Activated T-helper 17 cell treated with anti-CD3 and anti-CD28 coated beads, Interleukin-2, amount 50 U/mL, for 72 hours (primary cell): ENCODE data around the gene INF2. TPM values are rescaled to one million over a fixed set of nuclear protein-coding genes. Genes with fewer than 3 reads are reported as not detected.
"Not testable (repeated sequence)": the region's sequence is repeated elsewhere in the genome, so short reads cannot be mapped to it uniquely, and the experiment has no call there.

Source experiments
- ATAC-seq: fragments of 150-1000 bp; cut with Tn5 transposase; replicated peaks from 2 replicates; pipeline ENCODE4 v1.10.0; 2021; ENCODE audit warnings: mild to moderate bottlenecking, moderate library complexity
- H3K27ac Mint-ChIP-seq: one replicate; pipeline ENCODE4 v1.8.0; 2022; ENCODE audit warnings: mixed read lengths
- H3K27me3 Mint-ChIP-seq: one replicate; pipeline ENCODE4 v1.8.0; 2022; ENCODE audit warnings: mixed read lengths
- H3K36me3 Mint-ChIP-seq: one replicate; pipeline ENCODE4 v1.8.0; 2022; ENCODE audit warnings: low read depth, mild to moderate bottlenecking, mixed read lengths
- H3K4me1 Mint-ChIP-seq: one replicate; pipeline ENCODE4 v1.8.0; 2022; ENCODE audit warnings: mixed read lengths
- H3K4me3 Mint-ChIP-seq: one replicate; pipeline ENCODE4 v1.8.0; 2022; ENCODE audit warnings: mild to moderate bottlenecking, mixed read lengths
- H3K9me3 Mint-ChIP-seq: one replicate; pipeline ENCODE4 v1.8.0; 2022; ENCODE audit warnings: mixed read lengths
- total RNA-seq, 2 donors: library from RNA; stranded (reverse); gene quantifications; one replicate each; pipeline ENCODE4 v1.2.3, GENCODE V29; 2022

INF2 gene
- total RNA-seq, 2 donors from 2014 or later: 61.9 to 87.8 TPM

GRCh38 chr14:104741803-104742251, 52.4 kb downstream of the INF2 start:
- no peak for ATAC-seq
- Mint-ChIP-seq H3K36me3 (no peaks in the 10 kb centered on the region), H3K4me3 (no peak overlapping the region), H3K4me1 (peaks cover 4% of the 10 kb centered on the region), H3K27me3 (no peaks in the 10 kb centered on the region), H3K9me3 (no peaks in the 10 kb centered on the region), H3K27ac (no peak overlapping the region)

GRCh38 chr14:104742586-104743455, 53.4 kb downstream of the INF2 start:
- Mint-ChIP-seq H3K27ac (no peak overlapping the region), H3K9me3 (no peaks in the 10 kb centered on the region), H3K36me3 (no peaks in the 10 kb centered on the region), H3K4me1 (peaks cover 4% of the 10 kb centered on the region), H3K27me3 (no peaks in the 10 kb centered on the region), H3K4me3 (no peak overlapping the region)
- no peak for ATAC-seq

- Mint-ChIP-seq H3K4me3 (no peak overlapping the region), H3K27me3 (no peaks in the 10 kb centered on the region), H3K9me3 (no peaks in the 10 kb centered on the region), H3K36me3 (no peaks in the 10 kb centered on the region), H3K27ac (no peak overlapping the region), H3K4me1 (peaks cover 4% of the 10 kb centered on the region)
- ATAC-seq: no peak
These were observed 54.3 kb downstream of the INF2 start for GRCh38 chr14:104743461-104744380.

- Mint-ChIP-seq H3K4me3 (no peak overlapping the region), H3K4me1 (peaks cover 4% of the 10 kb centered on the region), H3K9me3 (no peaks in the 10 kb centered on the region), H3K27me3 (no peaks in the 10 kb centered on the region), H3K36me3 (no peaks in the 10 kb centered on the region), H3K27ac (no peak overlapping the region)
- no peak for ATAC-seq
These were observed 55.1 kb downstream of the INF2 start for GRCh38 chr14:104744484-104744883.

- no peak overlapping the region for H3K27ac Mint-ChIP-seq
- H3K9me3 Mint-ChIP-seq: no peaks in the 10 kb centered on the region
- no peaks in the 10 kb centered on the region for H3K27me3 Mint-ChIP-seq
- no peaks in the 10 kb centered on the region for H3K36me3 Mint-ChIP-seq
- peaks cover 4% of the 10 kb centered on the region for H3K4me1 Mint-ChIP-seq
- H3K4me3 Mint-ChIP-seq: peak overlapping the region; percentile 28
- ATAC-seq: no peak
These were observed 56.0 kb downstream of the INF2 start for GRCh38 chr14:104745431-104745830.

GRCh38 chr14:104746071-104746545, 56.7 kb downstream of the INF2 start:
- no peak overlapping the region for H3K27ac Mint-ChIP-seq
- H3K9me3 Mint-ChIP-seq: no peaks in the 10 kb centered on the region
- peak; percentile 87 for ATAC-seq
- H3K36me3 Mint-ChIP-seq: no peaks in the 10 kb centered on the region
- H3K27me3 Mint-ChIP-seq: no peaks in the 10 kb centered on the region
- peak overlapping the region; percentile 28 for H3K4me3 Mint-ChIP-seq
- peaks cover 4% of the 10 kb centered on the region for H3K4me1 Mint-ChIP-seq

GRCh38 chr14:104746934-104747481, 57.6 kb downstream of the INF2 start:
- Mint-ChIP-seq H3K9me3 (no peaks in the 10 kb centered on the region), H3K4me1 (peaks cover 4% of the 10 kb centered on the region), H3K4me3 (no peak overlapping the region), H3K27ac (no peak overlapping the region), H3K36me3 (no peaks in the 10 kb centered on the region), H3K27me3 (no peaks in the 10 kb centered on the region)
- ATAC-seq: no peak

- Mint-ChIP-seq H3K4me3 (no peak overlapping the region), H3K27me3 (no peaks in the 10 kb centered on the region), H3K27ac (no peak overlapping the region), H3K4me1 (peaks cover 4% of the 10 kb centered on the region), H3K9me3 (no peaks in the 10 kb centered on the region), H3K36me3 (peaks cover 2% of the 10 kb centered on the region)
- ATAC-seq: no peak
These were observed 58.5 kb downstream of the INF2 start for GRCh38 chr14:104747876-104748275.

GRCh38 chr14:104749111-104749649, 59.8 kb downstream of the INF2 start:
- H3K27me3 Mint-ChIP-seq: no peaks in the 10 kb centered on the region

GRCh38 chr14:104750056-104750752, 60.8 kb downstream of the INF2 start:
- Mint-ChIP-seq H3K4me3 (no peak overlapping the region), H3K36me3 (peaks cover 19% of the 10 kb centered on the region), H3K27ac (no peak overlapping the region), H3K9me3 (no peaks in the 10 kb centered on the region), H3K4me1 (peaks cover 19% of the 10 kb centered on the region), H3K27me3 (no peaks in the 10 kb centered on the region)
- ATAC-seq: no peak

More at GRCh38 chr14:104749111-104749649, 59.8 kb downstream of the INF2 start:
- peaks cover 11% of the 10 kb centered on the region for H3K4me1 Mint-ChIP-seq
- H3K36me3 Mint-ChIP-seq: peaks cover 12% of the 10 kb centered on the region
- no peaks in the 10 kb centered on the region for H3K9me3 Mint-ChIP-seq
- no peak overlapping the region for H3K4me3 Mint-ChIP-seq
- H3K27ac Mint-ChIP-seq: no peak overlapping the region
- no peak for ATAC-seq

GRCh38 chr14:104750753-104751057, 61.3 kb downstream of the INF2 start:
- ATAC-seq, H3K27me3 Mint-ChIP-seq, H3K27ac Mint-ChIP-seq, H3K9me3 Mint-ChIP-seq: not testable (repeated sequence)
- Mint-ChIP-seq H3K4me3 (peak overlapping the region; percentile 12), H3K4me1 (peaks cover 20% of the 10 kb centered on the region), H3K36me3 (peaks cover 23% of the 10 kb centered on the region)

GRCh38 chr14:104751539-104752422, 62.4 kb downstream of the INF2 start:
- no peak for ATAC-seq
- H3K27me3 Mint-ChIP-seq: no peaks in the 10 kb centered on the region
- peak overlapping the region; percentile 89 for H3K27ac Mint-ChIP-seq
- peak overlapping the region; percentile 93 for H3K4me3 Mint-ChIP-seq
- H3K4me1 Mint-ChIP-seq: peaks cover 16% of the 10 kb centered on the region
- no peaks in the 10 kb centered on the region for H3K9me3 Mint-ChIP-seq
- H3K36me3 Mint-ChIP-seq: peaks cover 23% of the 10 kb centered on the region

- peaks cover 28% of the 10 kb centered on the region for H3K36me3 Mint-ChIP-seq
- H3K4me3 Mint-ChIP-seq: peak overlapping the region; percentile 93
- peak overlapping the region; percentile 89 for H3K27ac Mint-ChIP-seq
- H3K9me3 Mint-ChIP-seq: no peaks in the 10 kb centered on the region
- no peaks in the 10 kb centered on the region for H3K27me3 Mint-ChIP-seq
- peaks cover 16% of the 10 kb centered on the region for H3K4me1 Mint-ChIP-seq
- ATAC-seq: peak; percentile 1
These were observed 63.0 kb downstream of the INF2 start for GRCh38 chr14:104752423-104752734.
